ENCODE data around the gene SQSTM1.
"Not testable (repeated sequence)": the region's sequence is repeated elsewhere in the genome, so short reads cannot be mapped to it uniquely, and the experiment has no call there.

The SQSTM1 gene

DNA sequence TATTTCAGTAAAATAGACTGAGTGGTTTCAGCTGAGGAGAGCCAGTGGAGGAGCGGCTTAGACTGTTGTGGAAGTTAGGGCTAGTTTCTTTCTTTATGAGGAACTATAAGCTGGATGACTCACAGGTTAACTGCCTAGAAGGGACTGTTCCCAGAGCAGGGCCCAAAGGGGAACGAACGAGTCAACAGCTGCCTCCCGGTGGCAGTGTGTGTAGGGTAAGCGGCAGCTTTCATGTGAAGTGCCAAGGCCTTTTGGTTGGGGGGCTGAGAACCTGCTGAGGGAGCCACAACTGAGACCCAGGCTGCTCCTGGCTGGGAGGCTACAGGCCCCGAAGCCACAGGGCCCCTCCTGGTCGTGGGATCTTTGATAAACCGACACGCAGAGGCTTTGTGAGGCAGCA, 7.0 kb downstream of the SQSTM1 start:
- no peak for DNase-seq (ENCODE audit: low spot score)

DNA sequence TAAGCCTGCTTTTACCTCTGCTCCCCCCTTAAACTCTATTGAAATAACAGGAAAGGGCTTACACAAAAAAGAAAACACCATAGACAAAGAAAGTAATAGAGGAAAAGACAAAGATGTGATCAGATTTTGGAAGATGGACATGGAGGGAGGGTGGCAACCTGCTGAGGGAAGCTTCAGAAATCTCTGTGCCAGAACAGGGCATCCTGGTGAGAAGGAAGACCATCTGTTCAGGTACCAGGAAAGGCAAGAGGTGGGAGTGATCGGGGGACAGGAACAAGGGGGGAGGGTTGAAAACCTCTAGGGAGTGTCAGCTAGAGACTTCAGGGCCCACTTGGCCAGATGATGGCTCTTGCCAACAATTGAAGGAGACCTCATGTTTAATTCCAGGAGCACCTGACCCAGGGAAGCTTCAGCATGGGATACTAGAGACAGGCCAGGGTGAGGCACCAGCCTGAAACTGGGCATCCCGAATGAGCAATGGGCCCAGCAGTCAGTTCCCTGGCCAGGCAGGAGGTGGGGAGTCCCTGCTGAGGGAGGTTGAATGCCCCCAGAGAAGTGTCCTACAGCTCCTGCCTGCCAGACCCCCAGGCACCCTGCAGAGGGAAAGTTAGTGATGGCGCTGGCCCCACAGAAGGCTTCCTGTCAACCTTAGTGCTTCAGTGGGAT, 8.2 kb downstream of the SQSTM1 start:
- no peak for DNase-seq (ENCODE audit: low spot score)

DNA sequence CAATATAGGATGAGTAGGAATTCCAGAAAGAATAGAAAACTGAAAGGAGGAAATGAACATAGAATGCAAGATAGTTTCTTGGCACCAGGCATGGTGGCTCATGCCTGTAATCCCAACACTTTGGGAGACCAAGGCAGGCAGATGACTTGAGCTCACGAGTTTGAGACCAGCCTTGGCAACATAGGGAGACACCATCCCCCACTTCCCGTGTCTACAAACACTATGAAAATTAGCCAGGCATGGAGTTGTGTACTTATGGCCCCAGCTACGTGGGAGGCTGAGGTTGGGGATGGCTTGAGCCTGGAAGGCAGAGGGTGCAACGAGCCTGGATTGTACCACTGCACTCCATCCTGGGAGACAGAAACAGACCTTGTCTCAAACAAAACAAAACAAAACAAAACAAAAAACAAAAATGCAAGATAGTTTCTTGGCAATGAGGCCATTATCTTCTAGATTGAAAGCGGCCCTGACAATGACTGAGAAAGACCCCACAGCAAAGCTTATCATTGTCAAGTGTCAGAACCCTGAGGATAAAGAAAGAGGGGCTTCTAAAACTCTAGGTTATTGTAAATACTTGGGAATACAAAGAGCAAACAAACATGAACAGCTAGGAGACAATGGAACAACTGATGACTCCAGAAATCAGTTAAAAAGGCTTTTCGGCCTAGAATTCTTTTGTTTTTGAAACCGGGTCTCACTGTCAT, 9.2 kb downstream of the SQSTM1 start:
- DNase-seq (ENCODE audit: low spot score): no peak

DNA sequence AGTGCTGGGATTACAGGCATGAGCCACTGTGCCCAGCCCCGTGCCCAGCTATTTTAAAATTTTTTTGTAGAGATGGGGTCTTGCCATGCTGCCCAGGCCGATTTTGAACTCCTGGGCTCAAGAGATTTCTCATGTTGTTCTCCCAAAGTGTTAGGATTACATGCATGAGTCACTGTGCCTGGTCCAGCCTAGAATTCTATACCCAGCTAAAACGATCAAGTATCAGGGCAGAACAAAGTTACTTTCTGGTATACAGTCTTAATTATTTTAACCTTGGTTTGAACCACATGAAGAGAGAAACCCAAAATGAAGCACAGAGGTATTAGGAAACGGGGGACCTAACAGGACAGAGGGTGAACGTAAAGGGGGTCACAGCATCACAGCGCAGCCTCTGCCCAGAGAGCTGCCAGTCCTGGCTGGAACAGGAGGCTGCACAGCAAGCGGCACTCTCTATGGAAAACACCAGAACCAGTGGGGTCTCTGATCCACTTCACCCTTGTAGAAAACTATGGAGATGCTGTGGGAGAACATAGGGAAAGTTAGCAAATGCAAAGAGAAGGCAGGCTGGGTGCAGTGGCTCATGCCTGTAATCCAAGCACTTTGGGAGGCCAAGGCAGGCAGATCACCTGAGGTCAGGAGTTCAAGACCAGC, 10.2 kb downstream of the SQSTM1 start:
- DNase-seq (ENCODE audit: low spot score): no peak

DNA sequence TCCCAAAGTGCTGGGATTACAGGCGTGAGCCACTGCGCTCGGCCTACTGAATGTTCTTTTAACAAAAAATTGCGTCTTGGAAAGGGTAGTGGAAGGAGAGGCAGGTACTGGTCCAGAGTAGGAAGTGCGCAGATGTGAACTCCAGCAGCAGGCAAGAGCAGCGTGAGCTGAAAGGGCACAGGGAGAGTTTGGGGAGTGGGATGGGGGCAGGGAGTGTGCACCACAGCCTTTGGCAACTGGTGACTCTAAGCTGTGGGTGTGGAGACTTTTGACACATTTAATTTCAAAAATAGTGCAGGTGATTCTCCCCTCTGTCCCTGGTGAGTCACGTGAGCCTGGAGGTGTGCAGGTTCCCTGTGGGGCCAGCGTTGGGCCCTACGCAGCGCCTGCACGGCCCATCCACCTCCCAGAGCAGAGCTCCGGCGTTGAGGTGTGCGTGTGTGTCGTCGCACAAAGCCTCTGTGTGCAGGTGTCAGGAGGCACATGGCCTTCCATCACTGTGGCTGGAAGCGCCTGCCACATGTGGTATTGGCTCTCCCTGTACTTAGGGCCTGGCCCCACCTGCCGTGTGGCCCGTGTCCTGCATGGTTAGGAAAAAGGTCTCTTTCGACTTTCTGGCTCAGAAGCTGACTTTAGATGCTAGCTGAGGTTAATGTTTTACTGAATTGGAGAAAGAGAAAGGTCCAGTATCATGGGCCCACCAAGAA, 11.5 kb downstream of the SQSTM1 start:
- no peak for DNase-seq (ENCODE audit: low spot score)

DNA sequence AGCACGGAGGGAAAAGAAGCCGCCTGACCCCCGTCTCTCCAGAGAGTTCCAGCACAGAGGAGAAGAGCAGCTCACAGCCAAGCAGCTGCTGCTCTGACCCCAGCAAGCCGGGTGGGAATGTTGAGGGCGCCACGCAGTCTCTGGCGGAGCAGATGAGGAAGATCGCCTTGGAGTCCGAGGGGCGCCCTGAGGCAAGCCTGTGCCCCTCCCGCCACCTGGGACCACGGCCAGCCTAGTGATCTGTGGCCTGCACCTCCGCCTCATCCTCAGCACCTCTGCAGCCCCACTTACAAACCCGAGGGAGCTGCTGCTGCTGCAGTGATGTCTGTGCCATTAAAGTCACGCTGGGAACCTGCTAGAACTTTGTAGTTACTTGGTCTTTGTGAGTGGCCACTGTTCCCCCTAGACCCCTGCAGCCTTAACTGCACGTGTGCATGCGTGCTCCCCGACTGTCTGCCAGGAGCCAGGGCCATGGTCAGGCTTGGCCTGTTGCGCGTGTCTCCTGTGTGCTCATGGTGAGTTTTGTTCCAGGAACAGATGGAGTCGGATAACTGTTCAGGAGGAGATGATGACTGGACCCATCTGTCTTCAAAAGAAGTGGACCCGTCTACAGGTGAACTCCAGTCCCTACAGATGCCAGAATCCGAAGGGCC, 12.5 kb downstream of the SQSTM1 start:
- DNase-seq (ENCODE audit: low spot score): no peak

DNA sequence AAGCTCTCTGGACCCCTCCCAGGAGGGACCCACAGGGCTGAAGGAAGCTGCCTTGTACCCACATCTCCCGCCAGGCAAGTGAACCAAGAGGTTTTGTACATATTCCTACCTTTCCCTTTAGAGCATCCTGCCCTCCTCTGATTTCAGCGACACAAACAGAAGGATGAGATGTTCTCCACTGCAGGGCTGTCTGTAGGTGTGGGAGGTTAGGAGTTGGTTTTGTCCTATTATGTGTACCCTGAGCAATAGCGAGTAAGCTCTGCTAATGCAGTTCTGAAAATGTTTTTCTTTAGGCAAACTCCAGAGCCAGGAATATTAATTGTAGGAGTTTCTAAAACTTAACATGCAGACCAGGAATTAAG, 13.0 kb downstream of the SQSTM1 start:
- DNase-seq (ENCODE audit: low spot score): no peak

DNA sequence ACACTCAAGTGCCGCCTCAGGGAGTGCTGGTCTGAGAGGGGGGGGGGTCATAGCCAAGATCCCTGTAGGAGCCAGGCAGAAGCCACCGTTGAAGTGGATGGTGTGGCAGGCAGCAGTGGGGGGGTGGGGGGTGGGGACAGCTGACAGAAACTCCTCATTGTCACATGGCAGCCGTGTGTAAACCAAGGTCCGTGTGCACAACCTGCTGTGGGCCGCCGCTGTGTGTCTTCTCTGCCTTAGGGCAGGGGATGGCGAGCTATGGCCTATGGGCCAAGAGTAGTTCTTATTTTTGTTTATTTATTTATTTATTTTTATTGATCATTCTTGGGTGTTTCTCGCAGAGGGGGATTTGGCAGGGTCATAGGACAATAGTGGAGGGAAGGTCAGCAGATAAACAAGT, 13.4 kb downstream of the SQSTM1 start:
- DNase-seq (ENCODE audit: low spot score): no peak

DNA sequence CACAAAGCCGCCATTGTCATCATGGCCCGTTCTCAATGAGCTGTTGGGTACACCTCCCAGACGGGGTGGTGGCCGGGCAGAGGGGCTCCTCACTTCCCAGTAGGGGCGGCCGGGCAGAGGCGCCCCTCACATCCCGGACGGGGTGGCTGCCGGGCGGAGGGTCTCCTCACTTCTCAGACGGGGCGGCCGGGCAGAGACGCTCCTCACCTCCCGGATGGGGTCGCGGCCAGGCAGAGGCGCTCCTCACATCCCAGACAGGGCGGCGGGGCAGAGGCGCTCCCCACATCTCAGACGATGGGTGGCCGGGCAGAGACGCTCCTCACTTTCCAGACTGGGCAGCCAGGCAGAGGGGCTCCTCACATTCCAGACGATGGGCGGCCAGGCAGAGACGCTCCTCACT, 14.2 kb downstream of the SQSTM1 start:
- DNase-seq (ENCODE audit: low spot score): not testable (repeated sequence)

DNA sequence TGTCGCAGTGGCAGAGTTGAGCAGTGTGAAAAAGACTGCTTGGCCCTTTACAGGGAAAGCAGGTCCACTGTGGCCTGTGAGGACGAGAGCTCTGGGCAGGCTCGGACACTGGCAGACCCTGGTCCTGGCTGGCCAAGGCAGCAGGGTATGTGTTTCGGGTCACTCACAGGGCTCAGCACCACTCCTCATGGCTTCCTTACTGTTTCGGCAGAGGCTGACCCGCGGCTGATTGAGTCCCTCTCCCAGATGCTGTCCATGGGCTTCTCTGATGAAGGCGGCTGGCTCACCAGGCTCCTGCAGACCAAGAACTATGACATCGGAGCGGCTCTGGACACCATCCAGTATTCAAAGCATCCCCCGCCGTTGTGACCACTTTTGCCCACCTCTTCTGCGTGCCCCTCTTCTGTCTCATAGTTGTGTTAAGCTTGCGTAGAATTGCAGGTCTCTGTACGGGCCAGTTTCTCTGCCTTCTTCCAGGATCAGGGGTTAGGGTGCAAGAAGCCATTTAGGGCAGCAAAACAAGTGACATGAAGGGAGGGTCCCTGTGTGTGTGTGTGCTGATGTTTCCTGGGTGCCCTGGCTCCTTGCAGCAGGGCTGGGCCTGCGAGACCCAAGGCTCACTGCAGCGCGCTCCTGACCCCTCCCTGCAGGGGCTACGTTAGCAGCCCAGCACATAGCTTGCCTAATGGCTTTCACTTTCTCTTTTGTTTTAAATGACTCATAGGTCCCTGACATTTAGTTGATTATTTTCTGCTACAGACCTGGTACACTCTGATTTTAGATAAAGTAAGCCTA, 15.7 kb downstream of the SQSTM1 start:
- DNase-seq (ENCODE audit: low spot score): no peak

DNA sequence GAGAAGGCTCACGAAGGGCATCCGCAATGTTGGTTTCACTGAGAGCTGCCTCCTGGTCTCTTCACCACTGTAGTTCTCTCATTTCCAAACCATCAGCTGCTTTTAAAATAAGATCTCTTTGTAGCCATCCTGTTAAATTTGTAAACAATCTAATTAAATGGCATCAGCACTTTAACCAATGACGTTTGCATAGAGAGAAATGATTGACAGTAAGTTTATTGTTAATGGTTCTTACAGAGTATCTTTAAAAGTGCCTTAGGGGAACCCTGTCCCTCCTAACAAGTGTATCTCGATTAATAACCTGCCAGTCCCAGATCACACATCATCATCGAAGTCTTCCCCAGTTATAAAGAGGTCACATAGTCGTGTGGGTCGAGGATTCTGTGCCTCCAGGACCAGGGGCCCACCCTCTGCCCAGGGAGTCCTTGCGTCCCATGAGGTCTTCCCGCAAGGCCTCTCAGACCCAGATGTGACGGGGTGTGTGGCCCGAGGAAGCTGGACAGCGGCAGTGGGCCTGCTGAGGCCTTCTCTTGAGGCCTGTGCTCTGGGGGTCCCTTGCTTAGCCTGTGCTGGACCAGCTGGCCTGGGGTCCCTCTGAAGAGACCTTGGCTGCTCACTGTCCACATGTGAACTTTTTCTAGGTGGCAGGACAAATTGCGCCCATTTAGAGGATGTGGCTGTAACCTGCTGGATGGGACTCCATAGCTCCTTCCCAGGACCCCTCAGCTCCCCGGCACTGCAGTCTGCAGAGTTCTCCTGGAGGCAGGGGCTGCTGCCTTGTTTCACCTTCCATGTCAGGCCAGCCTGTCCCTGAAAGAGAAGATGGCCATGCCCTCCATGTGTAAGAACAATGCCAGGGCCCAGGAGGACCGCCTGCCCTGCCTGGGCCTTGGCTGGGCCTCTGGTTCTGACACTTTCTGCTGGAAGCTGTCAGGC, 16.6 kb downstream of the SQSTM1 start:
- DNase-seq (ENCODE audit: low spot score): no peak

DNA sequence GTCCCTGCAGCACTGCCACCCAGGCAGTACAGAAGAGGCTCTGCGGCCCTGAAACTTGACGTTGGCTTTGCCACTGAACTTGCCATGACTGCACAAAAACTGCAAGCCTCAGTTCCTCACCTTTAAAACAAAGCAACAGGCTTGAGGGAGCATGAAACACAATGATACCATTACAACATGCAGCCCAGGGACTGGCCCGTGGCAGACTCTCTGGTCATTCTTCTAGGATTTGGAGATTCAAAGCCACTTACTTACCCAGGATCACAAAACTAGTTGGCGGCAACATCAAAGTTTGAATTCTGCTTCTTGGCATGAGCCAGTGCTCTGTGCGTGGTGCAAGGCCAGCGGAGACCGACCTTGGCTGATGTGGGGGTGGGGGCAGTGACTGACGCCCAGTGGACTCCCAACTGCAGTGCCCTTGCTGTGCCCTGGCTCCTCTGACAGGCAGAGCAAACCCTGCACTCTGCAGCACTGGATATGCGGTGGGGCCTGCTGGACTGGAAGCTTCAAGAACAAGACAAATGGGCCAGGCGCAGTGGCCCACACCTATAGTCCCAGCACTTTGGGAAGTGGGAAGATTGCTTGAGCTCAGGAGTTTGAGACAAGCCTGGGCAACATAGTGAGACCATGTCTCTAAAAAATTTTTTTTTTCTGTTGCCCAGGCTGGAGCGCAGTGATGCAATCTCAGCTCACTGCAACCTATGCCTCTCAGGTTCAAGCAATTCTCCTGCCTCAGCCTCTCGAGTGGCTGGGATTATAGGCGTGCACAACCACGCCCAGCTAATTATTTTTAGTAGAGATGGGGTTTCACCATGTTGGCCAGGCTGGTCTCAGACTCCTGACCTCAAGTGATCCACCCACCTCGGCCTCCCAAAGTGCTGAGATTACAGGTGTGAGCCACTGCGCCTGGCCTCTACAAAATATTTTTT, 18.9 kb downstream of the SQSTM1 start:
- no peak for DNase-seq (ENCODE audit: low spot score)

DNA sequence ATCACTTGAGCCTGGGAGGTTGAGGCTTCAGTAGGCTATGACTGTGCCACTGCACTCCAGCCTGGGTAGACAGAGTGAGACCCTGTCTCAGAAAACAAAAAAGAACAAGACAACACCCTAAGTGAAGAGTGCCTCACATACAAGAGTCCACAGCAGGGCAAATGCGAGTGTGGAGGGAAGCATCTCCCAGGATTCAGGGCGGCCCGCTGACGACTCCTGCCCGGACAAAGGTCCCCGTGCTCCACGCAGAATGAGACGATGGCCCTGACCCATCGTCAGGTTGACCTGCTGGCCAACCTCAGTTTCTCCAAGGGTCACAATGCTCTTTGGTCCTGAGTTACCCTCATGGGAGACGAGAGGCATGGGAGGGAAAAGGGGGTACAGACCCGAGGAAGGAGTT, 19.6 kb downstream of the SQSTM1 start:
- DNase-seq (ENCODE audit: low spot score): no peak

DNA sequence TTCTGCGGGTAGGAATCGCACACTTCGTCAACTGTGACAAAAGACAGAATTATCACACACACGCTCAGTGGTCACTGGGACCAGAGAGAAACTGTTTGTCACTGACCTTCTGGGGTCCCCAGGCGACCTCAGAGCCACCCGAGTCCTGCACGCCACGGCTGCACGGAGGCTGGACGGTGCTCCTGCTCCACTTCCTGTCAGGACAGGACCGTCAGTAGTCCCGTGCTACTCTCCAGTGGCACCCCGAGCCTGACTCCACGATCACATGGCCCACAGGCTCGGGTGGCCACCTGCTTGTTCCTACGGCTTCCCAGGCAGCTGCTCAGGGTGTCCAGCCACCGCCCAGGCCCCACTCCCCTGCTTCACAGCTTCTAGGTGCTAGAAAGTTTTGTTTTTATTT, 20.1 kb downstream of the SQSTM1 start:
- DNase-seq (ENCODE audit: low spot score): no peak

DNA sequence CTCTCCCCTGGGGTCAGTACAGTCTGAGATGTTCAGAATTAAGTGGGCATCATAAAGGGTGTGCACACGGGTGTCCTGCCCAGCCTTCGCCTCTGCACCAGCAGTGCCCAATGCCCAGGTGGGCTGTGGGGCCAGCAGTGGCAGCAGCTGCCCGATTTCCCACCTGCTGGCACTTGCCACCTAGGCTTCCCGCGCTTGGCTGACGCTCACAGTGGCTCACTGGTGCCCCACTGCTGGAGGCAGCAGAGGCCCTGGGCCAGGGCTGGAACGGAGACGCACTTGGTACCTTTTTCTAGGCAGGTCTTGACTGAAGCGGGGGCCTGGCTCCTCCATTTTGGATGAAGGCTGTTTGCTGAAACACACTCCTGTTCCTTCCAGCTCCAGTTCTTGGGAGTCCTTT, 20.9 kb downstream of the SQSTM1 start:
- no peak for DNase-seq (ENCODE audit: low spot score)

DNA sequence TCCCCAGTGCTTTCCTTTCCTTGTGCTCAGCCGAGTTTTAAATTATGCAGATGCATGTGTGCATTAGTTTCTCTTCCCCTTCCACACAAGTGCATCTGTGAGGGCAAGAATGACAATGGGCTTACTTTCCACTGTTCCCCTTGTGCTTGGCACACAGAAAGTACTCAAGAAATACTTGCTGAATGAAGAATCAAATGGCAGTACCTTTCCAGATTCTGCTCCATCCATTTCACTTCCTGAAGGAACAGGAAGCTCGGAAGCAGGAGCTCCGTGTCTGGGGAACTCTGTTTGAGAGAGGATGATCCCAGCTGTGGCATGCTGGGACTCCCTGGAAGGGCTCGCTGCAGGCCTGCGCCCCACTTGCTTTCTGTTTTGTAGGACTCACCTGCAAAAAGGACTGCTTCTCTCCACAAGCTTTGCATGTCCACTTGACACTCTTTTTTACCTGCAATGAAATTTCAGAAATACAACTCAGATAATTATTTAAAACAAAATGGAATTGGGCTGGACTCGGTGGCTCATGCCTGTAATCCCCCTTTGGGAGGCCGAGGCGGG, 32.4 kb downstream of the SQSTM1 start:
- DNase-seq (ENCODE audit: low spot score): no peak

DNA sequence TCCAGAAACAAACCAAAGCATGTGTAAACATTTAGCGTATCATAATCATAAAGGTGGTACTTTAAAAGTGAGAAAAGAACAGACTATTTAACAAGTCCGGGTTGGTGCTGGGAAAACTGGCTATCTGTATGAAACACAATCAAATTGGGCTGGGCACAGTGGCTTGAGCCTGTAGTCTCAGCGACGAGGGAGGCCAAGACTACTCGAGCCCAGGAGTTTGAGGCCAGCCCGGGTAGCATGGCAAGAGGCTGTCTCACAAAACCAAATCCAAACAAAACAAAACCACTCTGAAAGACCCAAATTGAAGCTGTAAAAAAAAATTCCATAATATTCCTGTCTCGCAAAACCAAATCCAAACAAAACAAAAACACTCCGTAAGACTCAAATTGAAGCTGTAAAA, 33.7 kb downstream of the SQSTM1 start:
- no peak for DNase-seq (ENCODE audit: low spot score)

DNA sequence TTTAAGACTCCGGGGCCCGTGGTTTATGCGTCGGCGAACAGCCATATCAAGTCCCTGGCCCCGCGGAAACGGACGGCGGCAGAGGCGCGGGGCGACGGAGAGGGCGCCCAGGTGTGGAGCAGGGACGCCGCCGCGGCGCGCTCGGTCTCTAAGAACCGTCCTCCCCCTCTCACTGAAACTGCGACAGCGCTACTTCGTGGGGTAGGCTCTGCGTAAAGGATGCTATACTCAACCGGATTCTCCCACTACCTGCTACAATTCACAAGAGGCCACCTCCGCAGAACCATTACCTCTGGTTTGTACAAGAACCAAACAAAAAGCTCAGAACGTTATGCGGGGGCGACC, 37.5 kb downstream of the SQSTM1 start:
- DNase-seq (ENCODE audit: low spot score): peak; percentile 76

Measured in D341Med (cell line).